Endometrium (tissue), 2 donors: ENCODE results near the gene PLEKHG4B.

Experiments used
- FAIRE-seq: peaks from 2 replicates; lab custom pipeline; 2012; peaks lifted over from hg19 to GRCh38; lab: Jason Lieb, UNC
- donor health status: control.
- donor health status: control.

Gene PLEKHG4B

GRCh38 chr5:172841-173251 lies 80.9 kb downstream of the PLEKHG4B start:
- no peak for FAIRE-seq

GRCh38 chr5:173392-174290 lies 81.7 kb downstream of the PLEKHG4B start:
- FAIRE-seq: no peak

- FAIRE-seq: no peak
Measured at GRCh38 chr5:174291-174600, 82.3 kb downstream of the PLEKHG4B start.

- FAIRE-seq: no peak
Measured at GRCh38 chr5:174876-175465, 83.0 kb downstream of the PLEKHG4B start.

GRCh38 chr5:176296-176823 lies 84.4 kb downstream of the PLEKHG4B start:
- FAIRE-seq: no peak

GRCh38 chr5:178110-178509 lies 86.1 kb downstream of the PLEKHG4B start:
- no peak for FAIRE-seq

GRCh38 chr5:179401-179800 lies 87.4 kb downstream of the PLEKHG4B start:
- no peak for FAIRE-seq

- no peak for FAIRE-seq
Measured at GRCh38 chr5:180286-180918, 88.4 kb downstream of the PLEKHG4B start.

GRCh38 chr5:181160-181559 lies 89.2 kb downstream of the PLEKHG4B start:
- FAIRE-seq: no peak

GRCh38 chr5:181566-181965 lies 89.6 kb downstream of the PLEKHG4B start:
- FAIRE-seq: no peak

- FAIRE-seq: no peak
Measured at GRCh38 chr5:182126-182525, 90.2 kb downstream of the PLEKHG4B start.

- no peak for FAIRE-seq
Measured at GRCh38 chr5:184471-184870, 92.5 kb downstream of the PLEKHG4B start.

GRCh38 chr5:185095-186070 lies 93.4 kb downstream of the PLEKHG4B start:
- FAIRE-seq: no peak

- no peak for FAIRE-seq
Measured at GRCh38 chr5:186091-187041, 94.4 kb downstream of the PLEKHG4B start.

GRCh38 chr5:187042-187431 lies 95.1 kb downstream of the PLEKHG4B start:
- FAIRE-seq: no peak

- FAIRE-seq: no peak
Measured at GRCh38 chr5:187617-188451, 95.9 kb downstream of the PLEKHG4B start.

- peak; percentile 12 for FAIRE-seq
Measured at GRCh38 chr5:188488-189481, 96.8 kb downstream of the PLEKHG4B start.

GRCh38 chr5:189486-189885 lies 97.5 kb downstream of the PLEKHG4B start:
- FAIRE-seq: no peak

- no peak for FAIRE-seq
Measured at GRCh38 chr5:189976-190365, 98.0 kb downstream of the PLEKHG4B start.
